ENCODE data around the gene DCAF12. TPM values are rescaled to one million over a fixed set of nuclear protein-coding genes. Genes with fewer than 3 reads are reported as not detected.

The DCAF12 gene
- total and polyA plus RNA-seq, 2 of the 13 experiments (the other 11 are each of a cell fraction or from before 2014, with no cell fraction given), result 26.8 to 37.4 TPM

GRCh38 chr9:34048727-34049629, 77.5 kb downstream of the DCAF12 start, which contains the start of gene UBAP2 (continued):
- TF ChIP-seq, protein P1, sequence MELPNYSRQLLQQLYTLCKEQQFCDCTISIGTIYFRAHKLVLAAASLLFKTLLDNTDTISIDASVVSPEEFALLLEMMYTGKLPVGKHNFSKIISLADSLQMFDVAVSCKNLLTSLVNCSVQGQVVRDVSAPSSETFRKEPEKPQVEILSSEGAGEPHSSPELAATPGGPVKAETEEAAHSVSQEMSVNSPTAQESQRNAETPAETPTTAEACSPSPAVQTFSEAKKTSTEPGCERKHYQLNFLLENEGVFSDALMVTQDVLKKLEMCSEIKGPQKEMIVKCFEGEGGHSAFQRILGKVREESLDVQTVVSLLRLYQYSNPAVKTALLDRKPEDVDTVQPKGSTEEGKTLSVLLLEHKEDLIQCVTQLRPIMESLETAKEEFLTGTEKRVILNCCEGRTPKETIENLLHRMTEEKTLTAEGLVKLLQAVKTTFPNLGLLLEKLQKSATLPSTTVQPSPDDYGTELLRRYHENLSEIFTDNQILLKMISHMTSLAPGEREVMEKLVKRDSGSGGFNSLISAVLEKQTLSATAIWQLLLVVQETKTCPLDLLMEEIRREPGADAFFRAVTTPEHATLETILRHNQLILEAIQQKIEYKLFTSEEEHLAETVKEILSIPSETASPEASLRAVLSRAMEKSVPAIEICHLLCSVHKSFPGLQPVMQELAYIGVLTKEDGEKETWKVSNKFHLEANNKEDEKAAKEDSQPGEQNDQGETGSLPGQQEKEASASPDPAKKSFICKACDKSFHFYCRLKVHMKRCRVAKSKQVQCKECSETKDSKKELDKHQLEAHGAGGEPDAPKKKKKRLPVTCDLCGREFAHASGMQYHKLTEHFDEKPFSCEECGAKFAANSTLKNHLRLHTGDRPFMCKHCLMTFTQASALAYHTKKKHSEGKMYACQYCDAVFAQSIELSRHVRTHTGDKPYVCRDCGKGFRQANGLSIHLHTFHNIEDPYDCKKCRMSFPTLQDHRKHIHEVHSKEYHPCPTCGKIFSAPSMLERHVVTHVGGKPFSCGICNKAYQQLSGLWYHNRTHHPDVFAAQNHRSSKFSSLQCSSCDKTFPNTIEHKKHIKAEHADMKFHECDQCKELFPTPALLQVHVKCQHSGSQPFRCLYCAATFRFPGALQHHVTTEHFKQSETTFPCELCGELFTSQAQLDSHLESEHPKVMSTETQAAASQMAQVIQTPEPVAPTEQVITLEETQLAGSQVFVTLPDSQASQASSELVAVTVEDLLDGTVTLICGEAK (IDR thresholded peaks at IDR 0.05), result no peak
- TF ChIP-seq, protein P1 (CRISPR knock-in tag; IDR thresholded peaks at IDR 0.05), result 0 out of 2 replicates have a peak, but pooled peaks have one; percentile 42
- TF ChIP-seq ZNF326 (CRISPR knock-in tag; IDR thresholded peaks at IDR 0.05; ENCODE audit: borderline replicate concordance) (no peak), MYNN (CRISPR knock-in tag; IDR thresholded peaks at IDR 0.05; ENCODE audit: low read depth) (no peak; the same call in 1 of the 2 replicates), SIN3B (IDR thresholded peaks at IDR 0.05; ENCODE audit: low read length) (peak; percentile 3), HMGA1 (CRISPR knock-in tag; conservative IDR thresholded peaks at IDR 0.05) (no peak), HOXA3 (CRISPR knock-in tag; IDR thresholded peaks at IDR 0.05) (peak; percentile 96), SNRNP70 (IDR thresholded peaks at IDR 0.05; ENCODE audit: low read depth, low read length) (no peak), FOXC1 (CRISPR knock-in tag; IDR thresholded peaks at IDR 0.05; ENCODE audit: borderline replicate concordance) (peak; percentile 86), KDM3A (CRISPR knock-in tag; IDR thresholded peaks at IDR 0.05; ENCODE audit: low read depth) (0 out of 2 replicates have a peak, but pooled peaks have one; percentile 29), XBP1 (CRISPR knock-in tag; IDR thresholded peaks at IDR 0.05) (no peak), NFE2 (CRISPR knock-in tag; IDR thresholded peaks at IDR 0.05) (no peak), ZNF253 (CRISPR knock-in tag; IDR thresholded peaks at IDR 0.05; ENCODE audit: borderline replicate concordance) (no peak), SCMH1 (CRISPR knock-in tag; IDR thresholded peaks at IDR 0.05; ENCODE audit: borderline replicate concordance) (no peak), ATM (IDR thresholded peaks at IDR 0.05; ENCODE audit: borderline replicate concordance) (no peak), CBFB (CRISPR knock-in tag; IDR thresholded peaks at IDR 0.05) (peak; percentile 78; the same call in 1 of the 2 replicates)
- TF ChIP-seq, protein P2, sequence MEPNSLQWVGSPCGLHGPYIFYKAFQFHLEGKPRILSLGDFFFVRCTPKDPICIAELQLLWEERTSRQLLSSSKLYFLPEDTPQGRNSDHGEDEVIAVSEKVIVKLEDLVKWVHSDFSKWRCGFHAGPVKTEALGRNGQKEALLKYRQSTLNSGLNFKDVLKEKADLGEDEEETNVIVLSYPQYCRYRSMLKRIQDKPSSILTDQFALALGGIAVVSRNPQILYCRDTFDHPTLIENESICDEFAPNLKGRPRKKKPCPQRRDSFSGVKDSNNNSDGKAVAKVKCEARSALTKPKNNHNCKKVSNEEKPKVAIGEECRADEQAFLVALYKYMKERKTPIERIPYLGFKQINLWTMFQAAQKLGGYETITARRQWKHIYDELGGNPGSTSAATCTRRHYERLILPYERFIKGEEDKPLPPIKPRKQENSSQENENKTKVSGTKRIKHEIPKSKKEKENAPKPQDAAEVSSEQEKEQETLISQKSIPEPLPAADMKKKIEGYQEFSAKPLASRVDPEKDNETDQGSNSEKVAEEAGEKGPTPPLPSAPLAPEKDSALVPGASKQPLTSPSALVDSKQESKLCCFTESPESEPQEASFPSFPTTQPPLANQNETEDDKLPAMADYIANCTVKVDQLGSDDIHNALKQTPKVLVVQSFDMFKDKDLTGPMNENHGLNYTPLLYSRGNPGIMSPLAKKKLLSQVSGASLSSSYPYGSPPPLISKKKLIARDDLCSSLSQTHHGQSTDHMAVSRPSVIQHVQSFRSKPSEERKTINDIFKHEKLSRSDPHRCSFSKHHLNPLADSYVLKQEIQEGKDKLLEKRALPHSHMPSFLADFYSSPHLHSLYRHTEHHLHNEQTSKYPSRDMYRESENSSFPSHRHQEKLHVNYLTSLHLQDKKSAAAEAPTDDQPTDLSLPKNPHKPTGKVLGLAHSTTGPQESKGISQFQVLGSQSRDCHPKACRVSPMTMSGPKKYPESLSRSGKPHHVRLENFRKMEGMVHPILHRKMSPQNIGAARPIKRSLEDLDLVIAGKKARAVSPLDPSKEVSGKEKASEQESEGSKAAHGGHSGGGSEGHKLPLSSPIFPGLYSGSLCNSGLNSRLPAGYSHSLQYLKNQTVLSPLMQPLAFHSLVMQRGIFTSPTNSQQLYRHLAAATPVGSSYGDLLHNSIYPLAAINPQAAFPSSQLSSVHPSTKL (CRISPR knock-in tag; IDR thresholded peaks at IDR 0.05), result peak; percentile 22; the same call in 1 of the 2 replicates
